Hematopoietic multipotent progenitor cell (in vitro differentiated cells): ENCODE results near the gene TMOD4. TPM values are rescaled to one million over a fixed set of nuclear protein-coding genes. Genes with fewer than 3 reads are reported as not detected.

Experiments used
- DNase-seq, 3 donors: peaks; one replicate each; pipeline ENCODE4 v3.0.0-alpha.2; 2011 to 2015; ENCODE audit warnings: low read depth in 2 of 3, low spot score in 2 of 3
- total RNA-seq: library from RNA; depleted of rRNA; stranded (reverse); fragments of >200 nt; gene quantifications from one replicate; pipeline ENCODE4 v1.2.3, GENCODE V29; 2012

TMOD4 gene
- total RNA-seq, 1 donor, result under 0.01 TPM

DNA sequence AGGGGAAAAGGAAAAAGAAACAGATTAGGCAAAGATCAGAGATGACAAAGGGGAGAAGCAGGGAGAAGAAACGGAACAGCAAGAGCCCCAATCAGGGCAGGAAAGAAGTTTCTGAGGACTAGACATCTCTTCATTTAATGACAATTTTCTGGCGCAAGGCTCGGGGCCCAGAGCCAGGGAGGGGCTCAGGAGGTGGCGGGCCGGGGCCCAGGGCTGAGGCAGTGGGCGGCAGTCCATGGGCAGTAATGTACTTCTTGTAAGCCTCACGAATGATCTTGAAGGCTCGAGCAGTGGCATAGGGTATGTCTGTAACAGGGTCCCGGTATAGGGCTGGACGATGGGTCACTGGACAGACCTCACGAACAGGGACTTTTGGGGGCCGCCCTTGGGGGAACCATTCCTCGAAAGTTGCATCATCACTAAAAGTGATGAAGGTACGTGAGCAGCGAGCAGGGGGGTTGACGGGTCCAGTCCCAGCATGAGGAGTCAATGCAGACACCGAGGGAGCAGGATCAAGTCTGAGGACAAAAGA, 799 bp upstream of the TMOD4 start:
- DNase-seq, result no peak

DNA sequence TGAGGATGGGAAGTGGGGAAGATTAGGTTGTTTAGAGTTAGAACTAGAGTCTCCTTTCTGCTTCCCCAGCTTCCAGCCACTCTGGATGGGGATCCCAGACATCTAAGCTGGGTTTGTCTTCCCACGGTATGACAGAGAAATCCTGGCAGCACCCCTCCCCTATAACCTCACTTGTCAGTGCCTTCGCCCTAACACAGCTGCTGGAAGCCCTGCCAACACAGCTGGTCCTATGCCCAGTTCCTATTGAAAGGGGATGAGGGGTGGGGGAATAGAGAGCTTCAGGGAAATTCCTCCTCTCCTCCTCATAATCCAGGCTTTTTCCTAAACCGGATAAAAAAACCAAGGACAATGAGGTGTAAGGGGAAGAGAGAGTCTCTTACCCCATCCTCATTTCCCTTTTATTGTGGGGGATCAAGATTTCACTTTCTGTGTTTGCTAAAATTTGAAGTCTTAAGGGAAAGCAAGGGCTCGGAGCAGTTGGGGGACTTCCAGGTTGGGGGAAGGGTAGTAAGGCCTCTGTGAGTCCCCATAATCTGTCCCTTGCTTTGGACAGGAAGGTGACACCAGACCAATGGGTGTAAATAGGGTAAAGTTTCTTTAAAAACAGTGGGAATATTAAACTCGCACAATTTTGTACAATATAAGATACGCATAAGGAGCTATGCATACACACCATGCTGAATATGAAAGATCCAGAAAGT, 590 bp downstream of the TMOD4 start:
- DNase-seq, result no peak

DNA sequence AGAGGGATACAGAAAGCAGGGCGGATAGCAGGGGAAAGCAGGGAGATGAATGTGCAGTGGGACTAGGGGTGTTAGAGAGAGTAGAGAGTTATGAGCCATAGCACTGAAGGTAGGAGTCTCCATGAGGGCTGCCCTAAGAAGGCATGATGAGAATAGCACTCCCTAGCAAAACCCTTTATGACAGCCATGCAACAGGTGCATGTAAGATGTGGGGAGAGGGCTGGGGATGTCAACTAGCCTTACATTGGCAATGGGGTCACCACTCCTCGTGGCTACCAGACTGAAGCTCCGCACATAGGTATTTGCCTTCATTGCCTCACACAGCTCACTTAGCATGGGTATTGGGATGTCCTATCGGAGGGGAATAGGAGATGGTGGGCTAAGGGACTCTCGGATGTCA, 4.6 kb downstream of the TMOD4 start:
- no peak for DNase-seq

DNA sequence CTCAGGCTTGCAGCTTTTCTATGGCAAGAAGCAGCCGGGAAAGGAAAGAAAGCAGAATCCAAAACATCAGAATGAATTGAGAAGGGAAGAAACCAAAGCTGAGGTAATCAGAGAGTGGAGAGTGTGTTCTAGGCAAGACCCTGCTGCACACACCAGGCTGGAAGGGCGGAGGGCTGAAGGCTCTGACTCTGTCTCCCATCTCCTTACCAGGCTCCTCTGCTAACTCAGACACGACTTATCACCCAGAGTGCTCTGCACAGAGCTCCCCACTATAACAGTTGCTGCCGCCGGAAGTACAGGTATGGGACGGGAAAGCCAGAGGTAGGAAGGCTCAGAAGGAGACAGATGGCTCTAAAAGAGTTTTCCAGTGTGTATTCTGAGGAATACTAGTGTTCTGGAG, 8.7 kb downstream of the TMOD4 start:
- no peak for DNase-seq

DNA sequence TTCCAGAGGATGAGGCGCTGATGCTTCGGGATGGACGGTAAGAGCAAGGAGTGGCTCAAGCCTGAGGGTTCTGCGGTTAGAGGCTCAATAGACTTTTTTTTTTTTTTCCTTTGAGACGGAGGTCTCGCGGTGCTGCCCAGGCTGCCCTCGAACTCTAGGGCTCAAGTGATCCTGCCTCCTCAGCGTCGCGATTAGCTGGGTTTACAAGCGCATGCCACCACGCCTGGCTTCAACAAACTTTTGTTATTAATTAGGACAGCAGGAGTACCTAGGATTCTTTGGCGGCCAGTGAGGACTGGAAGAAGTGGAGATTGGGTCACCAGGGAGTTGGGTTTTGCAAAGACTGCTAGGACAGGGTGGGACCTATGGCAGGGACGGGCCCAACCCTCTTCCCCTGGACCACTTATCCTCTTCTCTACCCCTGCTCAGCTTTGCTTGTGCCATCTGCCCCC, 9.2 kb downstream of the TMOD4 start:
- peak in 1 of 3 donors; percentile 44 for DNase-seq

DNA sequence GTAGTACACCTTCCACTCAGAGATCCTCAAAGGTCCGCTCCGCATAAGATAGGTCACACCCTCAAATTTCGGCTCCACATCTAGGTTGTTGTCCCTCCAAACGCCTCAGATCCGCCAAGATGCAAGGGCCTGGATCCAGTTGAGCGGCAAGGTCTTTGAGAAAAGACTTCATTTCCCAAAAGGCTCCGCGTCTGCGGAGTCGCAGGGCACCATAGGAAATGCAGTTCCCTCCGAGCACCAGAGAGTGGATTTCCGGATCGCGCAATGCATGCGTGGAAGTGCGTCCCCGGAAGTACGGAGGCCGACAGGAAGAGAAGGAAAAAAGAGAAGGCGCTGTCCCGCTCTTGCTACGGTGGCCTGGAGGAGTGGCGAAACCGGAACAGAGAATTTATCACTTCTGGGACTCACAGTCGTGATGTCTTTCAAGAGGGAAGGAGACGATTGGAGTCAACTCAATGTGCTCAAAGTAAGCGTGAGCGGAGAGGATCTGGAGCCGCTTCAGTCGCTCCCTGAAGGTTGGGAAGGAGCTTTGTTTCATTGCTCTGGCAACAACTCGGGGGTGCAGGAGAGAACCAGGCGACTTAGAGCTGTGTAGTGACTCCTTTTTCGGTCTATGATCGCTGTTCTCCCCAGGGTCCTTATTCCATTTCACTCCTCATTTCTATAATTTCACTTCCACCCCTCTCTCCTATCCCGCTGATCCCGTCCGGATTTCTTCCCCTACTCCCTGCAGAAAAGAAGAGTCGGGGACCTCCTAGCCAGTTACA, 9.9 kb downstream of the TMOD4 start, which contains the start of the genes LYSMD1 and SCNM1:
LYSMD1 (minus strand) TSS at position 165 of the 767 bp plus-strand sequence. CDS start 644 bp downstream, outside the sequence.
SCNM1 (plus strand) TSS at position 407 of the 767 bp plus-strand sequence; CDS start at position 416, 9 bp downstream.
- peak; percentile 94 to 100 (median 99) for DNase-seq

DNA sequence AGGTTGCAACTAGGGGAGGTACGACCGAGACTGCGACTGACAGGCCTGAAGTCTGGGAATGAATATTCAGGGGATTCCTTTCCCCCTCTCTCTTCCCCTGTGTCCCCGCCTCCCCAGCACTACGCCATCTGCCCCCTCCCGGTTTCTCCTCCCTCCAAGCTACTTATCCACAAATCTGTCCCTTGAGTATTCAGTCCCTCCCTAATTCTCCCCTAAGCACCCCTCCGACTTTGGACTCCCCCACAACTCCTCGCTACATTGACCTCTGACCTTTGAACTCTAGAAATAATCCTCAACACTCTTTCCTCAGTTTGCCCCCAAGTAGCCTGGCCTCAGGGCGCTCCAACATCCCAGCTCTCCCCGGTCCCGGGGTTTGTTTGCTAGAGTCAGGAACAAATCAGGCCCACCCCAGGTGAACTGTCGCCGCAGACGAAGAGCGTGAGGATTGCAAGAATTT, 10.5 kb downstream of the TMOD4 start:
- DNase-seq, result no peak

DNA sequence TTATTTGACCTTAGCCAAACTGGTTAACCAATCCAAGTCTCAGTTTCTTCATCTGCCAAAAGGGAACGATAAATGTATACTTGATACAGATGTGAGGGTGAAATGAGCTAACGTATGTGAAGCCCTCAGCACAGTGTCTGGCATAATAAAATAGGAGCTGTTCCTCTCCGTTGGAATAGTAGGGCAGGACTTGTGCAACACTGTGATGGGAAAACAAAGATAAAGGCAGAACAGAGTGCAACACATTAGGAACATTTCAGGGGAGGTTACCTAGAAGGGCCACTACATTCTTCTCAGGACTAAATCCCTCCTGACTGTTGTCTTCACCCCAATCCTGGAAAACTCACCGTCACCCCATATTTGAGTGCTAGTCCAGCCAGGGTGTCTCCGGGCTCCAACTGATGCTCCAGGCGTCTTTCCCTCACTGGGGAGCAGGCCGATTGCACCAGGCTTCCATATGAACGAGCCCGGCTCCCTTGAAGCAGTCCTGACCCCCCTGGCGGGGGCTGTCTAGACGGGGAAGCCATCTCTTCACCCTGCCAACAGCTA, 11.0 kb downstream of the TMOD4 start:
- no peak for DNase-seq

DNA sequence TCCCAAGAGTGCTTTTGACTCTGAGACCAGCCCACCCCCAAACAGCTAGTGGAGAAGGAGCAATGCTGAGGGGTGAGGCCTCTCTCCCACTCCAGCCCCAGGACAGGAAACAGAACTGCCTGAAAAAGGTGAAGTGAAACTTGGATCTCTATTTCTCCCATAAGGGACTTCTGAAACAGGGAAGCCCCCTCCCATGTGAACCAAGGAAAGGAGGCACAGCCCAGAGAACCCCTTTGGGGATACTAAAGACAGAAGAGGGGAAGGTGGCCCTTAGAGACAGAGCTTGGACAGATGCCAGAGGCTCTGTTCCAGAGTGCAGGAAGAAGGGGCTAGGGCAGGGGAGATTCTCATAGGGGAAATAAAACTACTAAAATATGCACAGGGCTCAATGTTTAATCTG, 16.4 kb downstream of the TMOD4 start:
- no peak for DNase-seq

DNA sequence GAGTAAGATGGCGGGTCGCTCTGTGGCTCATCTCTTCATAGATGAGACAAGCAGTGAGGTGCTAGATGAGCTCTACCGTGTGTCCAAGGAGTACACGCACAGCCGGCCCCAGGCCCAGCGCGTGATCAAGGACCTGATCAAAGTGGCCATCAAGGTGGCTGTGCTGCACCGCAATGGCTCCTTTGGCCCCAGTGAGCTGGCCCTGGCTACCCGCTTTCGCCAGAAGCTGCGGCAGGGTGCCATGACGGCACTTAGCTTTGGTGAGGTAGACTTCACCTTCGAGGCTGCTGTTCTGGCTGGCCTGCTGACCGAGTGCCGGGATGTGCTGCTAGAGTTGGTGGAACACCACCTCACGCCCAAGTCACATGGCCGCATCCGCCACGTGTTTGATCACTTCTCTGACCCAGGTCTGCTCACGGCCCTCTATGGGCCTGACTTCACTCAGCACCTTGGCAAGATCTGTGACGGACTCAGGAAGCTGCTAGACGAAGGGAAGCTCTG, 17.0 kb downstream of the TMOD4 start:
- no peak for DNase-seq

DNA sequence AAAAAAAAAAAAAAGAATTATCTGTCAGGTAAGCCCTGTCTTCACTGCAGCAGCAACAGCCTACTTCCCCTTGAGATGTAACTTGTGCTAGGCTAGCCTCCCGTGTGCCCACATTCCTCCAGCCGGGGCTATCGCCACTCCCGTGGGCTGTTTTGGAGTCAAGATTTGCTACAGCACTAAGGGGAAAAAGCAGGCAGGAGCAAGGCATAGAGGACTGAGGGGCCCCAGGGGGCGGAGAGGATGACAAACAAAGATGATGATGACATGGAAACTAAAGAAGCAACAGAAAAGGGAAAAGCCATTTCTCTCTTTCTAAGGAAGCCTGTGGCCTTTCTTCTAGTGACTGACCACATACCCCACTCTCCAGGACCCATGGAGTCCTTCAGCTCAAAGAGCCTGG, 17.5 kb downstream of the TMOD4 start:
- DNase-seq, result no peak

DNA sequence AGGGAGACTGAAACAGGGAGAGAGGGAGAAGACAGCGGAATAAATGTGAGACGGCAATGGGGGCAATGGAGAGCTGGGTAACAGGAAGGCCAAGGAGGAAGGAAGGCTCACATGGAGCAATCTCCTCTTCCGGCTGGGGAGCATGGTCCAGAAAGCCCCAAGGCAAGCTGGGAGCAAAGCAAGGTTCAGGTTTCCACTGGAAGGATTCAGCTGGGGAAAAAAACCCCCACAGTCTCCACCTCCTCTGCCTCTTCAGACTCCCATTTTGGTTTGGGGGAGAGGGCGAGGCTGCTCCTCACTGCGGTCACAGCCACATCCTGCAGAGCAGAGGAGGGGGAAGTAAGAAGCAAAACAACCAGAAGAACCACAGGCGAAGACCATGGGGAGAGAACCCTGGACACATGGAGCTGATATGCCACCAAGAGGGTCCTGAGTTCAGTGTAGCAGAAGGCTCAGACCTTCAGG, 18.7 kb downstream of the TMOD4 start:
- DNase-seq, result peak in 2 of 3 donors; percentile 77 to 86

DNA sequence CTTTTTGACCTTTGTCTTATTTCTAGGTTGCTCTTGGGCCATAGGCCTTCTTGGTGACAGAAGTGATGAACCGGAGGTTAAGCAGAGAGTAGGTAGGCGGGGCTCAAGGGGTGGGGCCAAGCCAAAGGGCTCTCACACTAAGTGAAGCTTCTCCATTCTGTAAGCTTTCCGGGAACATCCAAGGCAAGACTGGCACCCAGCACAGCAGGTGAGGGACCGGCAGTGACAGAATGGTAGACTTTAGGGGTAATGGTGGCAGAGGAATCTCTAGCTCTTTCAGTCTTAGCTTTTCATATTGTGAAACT, 19.3 kb downstream of the TMOD4 start, which contains the start of gene TNFAIP8L2:
TNFAIP8L2 (plus strand) TSS at position 135 of the 305 bp plus-strand sequence. CDS start 2,049 bp downstream, outside the sequence.
- DNase-seq, result peak; percentile 36 to 73 (median 57)

DNA sequence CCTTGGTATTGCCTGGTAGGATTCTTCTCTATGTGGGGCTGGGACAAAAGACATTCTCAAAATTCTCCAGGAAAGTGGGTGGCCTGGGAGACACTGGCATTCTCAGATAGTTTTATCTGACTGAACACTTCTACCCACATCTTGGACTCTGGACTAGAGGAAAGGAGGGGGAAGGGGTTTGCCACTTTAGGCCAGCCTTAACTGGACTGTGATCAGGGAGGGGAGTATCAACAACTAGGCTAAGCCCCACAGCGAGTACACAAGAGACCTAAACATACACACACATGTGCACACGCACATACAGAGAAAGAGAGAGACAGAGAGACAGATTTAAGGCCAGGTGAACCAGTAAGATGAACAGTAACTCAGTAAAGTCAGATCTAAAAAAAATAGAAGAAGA, 28.1 kb downstream of the TMOD4 start:
- no peak for DNase-seq

DNA sequence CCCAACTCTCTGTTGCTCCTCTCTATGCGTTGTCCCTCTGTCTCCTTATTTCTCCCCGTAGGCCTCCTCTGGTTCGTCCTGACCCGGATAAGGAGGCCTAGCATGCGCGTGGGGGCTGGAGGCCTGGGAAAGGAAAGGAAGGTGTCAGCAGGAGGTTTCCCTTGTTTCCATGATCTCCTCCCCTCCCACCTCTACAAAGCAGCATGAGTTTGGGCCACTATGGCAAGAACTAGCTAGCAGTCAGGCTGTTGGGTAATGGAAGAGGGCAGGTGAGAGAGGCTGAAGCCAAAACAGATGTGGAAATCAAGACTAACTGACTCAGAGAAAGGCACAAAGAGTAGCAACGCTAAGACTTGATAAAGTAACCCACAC, 28.7 kb downstream of the TMOD4 start:
- no peak for DNase-seq

DNA sequence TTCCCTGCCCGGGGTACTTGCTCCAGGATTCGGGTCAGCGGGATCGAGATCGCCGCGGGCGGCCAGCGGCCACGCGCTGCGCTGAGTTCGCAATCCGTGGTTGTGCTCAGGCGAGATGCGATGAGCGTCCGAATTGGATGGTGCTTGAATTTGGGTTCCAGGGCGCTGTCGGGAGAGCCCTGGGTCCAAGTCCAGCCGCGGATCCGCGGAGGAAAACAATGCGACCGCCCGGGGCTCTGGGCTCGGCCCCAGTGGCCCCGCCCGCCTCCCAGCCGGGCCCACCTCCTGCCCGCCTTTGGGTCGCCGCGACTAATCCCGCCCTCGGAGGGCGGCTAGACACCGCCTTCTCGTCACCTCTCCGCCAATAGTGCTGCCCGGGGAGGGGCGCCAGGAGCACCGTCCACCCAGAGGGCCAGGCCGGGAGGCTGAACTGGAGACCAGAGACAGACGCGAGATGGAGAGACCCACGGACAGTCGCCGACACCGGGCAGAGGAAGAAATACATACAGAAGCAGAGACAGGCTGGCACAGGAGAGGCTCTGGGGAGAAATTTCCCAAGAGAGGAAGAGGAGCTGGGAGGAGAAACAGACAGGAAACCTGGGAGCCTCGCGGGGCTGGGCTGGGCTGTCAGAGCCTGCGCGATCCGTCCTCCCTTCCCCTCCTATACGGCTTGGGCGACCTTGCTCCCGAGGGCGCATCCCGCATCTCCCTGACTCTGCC, 29.2 kb downstream of the TMOD4 start, which contains the start of gene SEMA6C:
SEMA6C (minus strand) TSS at position 220 of the 720 bp plus-strand sequence. CDS start 4,010 bp downstream, outside the sequence.
- DNase-seq, result peak; percentile 57 to 82 (median 78)

DNA sequence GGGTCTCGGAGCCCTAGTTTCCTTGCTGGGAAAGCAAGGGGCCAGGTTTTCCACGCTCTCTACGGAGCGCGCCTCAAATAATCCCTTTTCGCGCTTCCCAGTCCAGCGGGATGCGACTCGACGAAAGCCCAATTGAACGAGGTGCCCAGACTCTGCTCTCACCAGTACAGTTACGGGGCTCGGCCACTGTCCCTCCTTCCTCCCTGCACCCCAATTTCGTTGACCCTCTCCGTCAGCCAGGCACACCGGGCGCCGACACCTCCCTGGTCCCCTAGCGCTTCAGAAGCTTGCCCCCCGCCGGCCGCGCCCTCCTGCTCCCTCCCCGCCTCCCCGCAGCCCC, 29.7 kb downstream of the TMOD4 start:
- DNase-seq, result no peak

DNA sequence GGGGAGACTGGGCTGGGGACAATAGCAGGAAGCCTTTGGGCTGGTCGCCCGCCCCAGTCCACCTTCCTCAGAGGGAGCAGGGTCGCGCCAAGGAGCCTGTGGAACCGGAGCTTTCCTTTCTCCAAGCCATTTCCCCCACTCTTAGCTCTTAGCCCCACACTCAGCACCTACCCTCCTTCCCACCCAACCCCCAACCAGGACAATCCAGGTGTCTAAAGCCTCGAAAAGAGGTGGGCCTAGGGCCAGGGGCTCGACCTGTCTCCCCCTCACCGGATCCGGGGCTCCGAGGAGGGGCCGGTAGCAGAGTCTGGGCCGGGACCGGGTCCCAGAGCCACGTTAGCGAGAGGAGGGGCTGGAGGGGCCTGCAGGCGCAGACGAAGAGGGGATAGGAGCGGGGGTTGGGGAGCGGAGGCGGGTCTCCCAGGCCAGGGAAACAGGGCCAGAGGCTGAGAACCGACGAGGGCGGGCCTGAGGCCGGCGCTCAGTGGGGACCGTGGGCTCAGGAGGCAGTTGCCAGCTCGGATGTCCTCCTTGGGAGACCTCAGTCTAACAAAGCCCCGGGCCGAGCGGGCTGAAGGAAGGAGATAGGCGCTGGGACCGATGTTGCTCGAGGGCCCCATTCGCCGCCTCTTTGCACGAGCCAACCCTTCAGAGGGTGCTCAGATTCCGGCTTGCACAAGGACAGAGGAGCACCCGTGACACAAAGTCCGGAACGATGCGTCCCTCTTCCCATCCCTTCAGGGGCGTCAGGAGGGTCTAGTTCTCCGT, 30.3 kb downstream of the TMOD4 start:
- DNase-seq, result peak in 1 of 3 donors; percentile 33

DNA sequence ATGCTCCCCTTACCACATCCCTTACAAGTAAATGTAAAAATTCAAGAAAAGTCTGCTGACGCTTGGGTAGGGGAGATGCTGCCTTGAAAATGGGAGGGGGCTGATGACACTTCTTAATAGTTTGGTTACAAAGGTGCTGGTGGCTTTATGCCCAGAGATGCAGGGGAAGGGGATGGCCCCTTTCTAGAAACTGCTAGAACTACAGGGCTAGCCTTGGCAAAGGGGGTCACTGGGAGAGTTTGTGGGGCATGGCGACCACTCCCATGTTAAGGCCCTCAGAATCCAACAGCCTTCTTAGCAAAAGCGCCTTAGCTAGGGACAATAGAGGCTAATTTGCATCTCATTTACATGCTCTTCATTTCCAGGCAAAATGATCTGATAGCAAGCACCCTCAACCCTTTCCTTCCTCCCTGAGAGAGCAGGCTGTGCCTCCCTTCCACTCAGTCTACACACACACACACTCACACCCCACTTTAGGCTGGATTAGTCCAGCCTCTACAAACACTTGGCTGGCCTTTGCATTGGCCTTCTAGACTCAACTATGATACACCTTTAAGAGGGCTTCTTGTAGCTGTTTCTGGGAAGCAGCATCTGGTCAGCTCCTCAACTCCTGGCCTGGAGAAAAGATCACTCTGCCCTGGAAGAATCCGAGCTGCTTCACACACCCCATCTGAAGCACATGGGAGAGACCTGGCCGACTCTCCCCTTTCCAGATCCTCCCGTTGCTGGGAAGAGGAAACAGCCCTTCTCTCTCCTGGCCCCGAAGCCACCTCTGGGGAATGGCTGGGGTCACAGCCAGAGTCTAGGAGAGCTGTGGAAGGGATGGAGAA, 31.1 kb downstream of the TMOD4 start:
- no peak for DNase-seq
